OCI-LY1 (cell line): ENCODE results near the gene CATSPERB.

Experiments
- H2AFZ ChIP-seq: fragments of 200-600 bp; sonication (generic), shearing (Covaris generic); 2 replicates; pipeline ENCODE4 v1.6.0; 2014; ENCODE audit warnings: antibody characterized with exemption, mild to moderate bottlenecking, low read length
- H3F3A ChIP-seq: fragments of 200-600 bp; sonication (generic), shearing (Covaris generic); 2 replicates; pipeline ENCODE4 v1.6.0; 2014; ENCODE audit warnings: mild to moderate bottlenecking, antibody characterized with exemption, low read length, moderate library complexity; ENCODE audit not compliant: insufficient read depth
- H3K27ac ChIP-seq: fragments of 200-600 bp; sonication (generic); 2 replicates; pipeline ENCODE4 v1.5.1; 2014; ENCODE audit warnings: low read length, mixed run types, mild to moderate bottlenecking, low read depth; ENCODE audit not compliant: poor library complexity, severe bottlenecking
- H3K27me3 ChIP-seq: fragments of 200-600 bp; sonication (generic); 2 replicates; pipeline ENCODE4 v1.6.0; 2014; ENCODE audit warnings: antibody characterized with exemption, mild to moderate bottlenecking, low read length, moderate library complexity; ENCODE audit not compliant: insufficient read depth
- H3K36me3 ChIP-seq: fragments of 200-600 bp; sonication (generic); 2 replicates; pipeline ENCODE4 v1.6.1; 2014; ENCODE audit warnings: mild to moderate bottlenecking, antibody characterized with exemption, low read length, moderate library complexity, mixed read lengths; ENCODE audit not compliant: insufficient read depth
- H3K4me1 ChIP-seq: fragments of 200-600 bp; sonication (generic); 2 replicates; pipeline ENCODE4 v1.5.1; 2014; ENCODE audit warnings: mild to moderate bottlenecking, low read length, moderate library complexity; ENCODE audit not compliant: insufficient read depth, severe bottlenecking
- H3K4me2 ChIP-seq: fragments of 200-600 bp; sonication (generic), shearing (Covaris generic); 2 replicates; pipeline ENCODE4 v1.6.1; 2014; ENCODE audit warnings: low read length
- H3K4me3 ChIP-seq: fragments of 200-600 bp; sonication (generic); 2 replicates; pipeline ENCODE4 v1.5.1; 2014; ENCODE audit warnings: low read length, low read depth, mild to moderate bottlenecking, mixed read lengths; ENCODE audit not compliant: poor library complexity, severe bottlenecking
- H3K79me2 ChIP-seq: fragments of 200-600 bp; shearing (Covaris generic); 2 replicates; pipeline ENCODE4 v1.6.1; 2016; ENCODE audit warnings: mixed run types, low read length, mixed read lengths; ENCODE audit not compliant: insufficient read depth
- H3K9ac ChIP-seq: fragments of 200-600 bp; sonication (generic), shearing (Covaris generic); 2 replicates; pipeline ENCODE4 v1.6.1; 2014; ENCODE audit warnings: mild to moderate bottlenecking, low read length, mixed read lengths
- H3K9me2 ChIP-seq: fragments of 200-600 bp; sonication (generic), shearing (Covaris generic); 2 replicates; pipeline ENCODE4 v1.6.1; 2014; ENCODE audit warnings: low read depth, mild to moderate bottlenecking, low read length, mixed read lengths
- H3K9me3 ChIP-seq: fragments of 200-600 bp; shearing (Covaris generic); 2 replicates; pipeline ENCODE4 v1.6.1; 2014; ENCODE audit warnings: low read length, mixed read lengths
- H4K20me1 ChIP-seq: fragments of 200-600 bp; sonication (generic), shearing (Covaris generic); 2 replicates; pipeline ENCODE4 v1.6.0; 2016; ENCODE audit warnings: mild to moderate bottlenecking, low read length; ENCODE audit not compliant: insufficient read depth
- EZH2 ChIP-seq: fragments of 200-600 bp; sonication (generic), shearing (Covaris generic); IDR thresholded peaks from 2 replicates; pipeline ENCODE4 v1.8.0; 2017; ENCODE audit warnings: borderline replicate concordance, mixed run types, mild to moderate bottlenecking, antibody characterized with exemption, low read length, moderate library complexity, mixed read lengths
- TF ChIP-seq, protein P1 (sequence below): fragments of 200-600 bp; sonication (generic), shearing (Covaris generic); IDR thresholded peaks from 2 replicates; pipeline ENCODE4 v1.5.1; 2017; ENCODE audit warnings: mild to moderate bottlenecking, antibody characterized with exemption, low read length, moderate library complexity, mixed read lengths

The CATSPERB gene

GRCh38 chr14:91706996-91707395 lies 24.9 kb downstream of the CATSPERB start:
- peaks cover 9% of the 10 kb centered on the region for H3K9me3 ChIP-seq
- no peaks in the 10 kb centered on the region for H3F3A ChIP-seq
- H3K9me2 ChIP-seq, result no peaks in the 10 kb centered on the region
- no peak for TF ChIP-seq EZH2
- TF ChIP-seq, protein P1, sequence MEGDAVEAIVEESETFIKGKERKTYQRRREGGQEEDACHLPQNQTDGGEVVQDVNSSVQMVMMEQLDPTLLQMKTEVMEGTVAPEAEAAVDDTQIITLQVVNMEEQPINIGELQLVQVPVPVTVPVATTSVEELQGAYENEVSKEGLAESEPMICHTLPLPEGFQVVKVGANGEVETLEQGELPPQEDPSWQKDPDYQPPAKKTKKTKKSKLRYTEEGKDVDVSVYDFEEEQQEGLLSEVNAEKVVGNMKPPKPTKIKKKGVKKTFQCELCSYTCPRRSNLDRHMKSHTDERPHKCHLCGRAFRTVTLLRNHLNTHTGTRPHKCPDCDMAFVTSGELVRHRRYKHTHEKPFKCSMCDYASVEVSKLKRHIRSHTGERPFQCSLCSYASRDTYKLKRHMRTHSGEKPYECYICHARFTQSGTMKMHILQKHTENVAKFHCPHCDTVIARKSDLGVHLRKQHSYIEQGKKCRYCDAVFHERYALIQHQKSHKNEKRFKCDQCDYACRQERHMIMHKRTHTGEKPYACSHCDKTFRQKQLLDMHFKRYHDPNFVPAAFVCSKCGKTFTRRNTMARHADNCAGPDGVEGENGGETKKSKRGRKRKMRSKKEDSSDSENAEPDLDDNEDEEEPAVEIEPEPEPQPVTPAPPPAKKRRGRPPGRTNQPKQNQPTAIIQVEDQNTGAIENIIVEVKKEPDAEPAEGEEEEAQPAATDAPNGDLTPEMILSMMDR, result no peak
- H3K4me2 ChIP-seq, result no peak overlapping the region
- no peaks in the 10 kb centered on the region for H3K27me3 ChIP-seq
- no peak overlapping the region for H3K27ac ChIP-seq
- H3K36me3 ChIP-seq, result no peaks in the 10 kb centered on the region
- H3K4me3 ChIP-seq, result no peak overlapping the region
- no peak overlapping the region for H3K9ac ChIP-seq
- H2AFZ ChIP-seq, result no peak overlapping the region
- H3K79me2 ChIP-seq, result no peaks in the 10 kb centered on the region
- H3K4me1 ChIP-seq, result no peaks in the 10 kb centered on the region
- no peaks in the 10 kb centered on the region for H4K20me1 ChIP-seq

DNA sequence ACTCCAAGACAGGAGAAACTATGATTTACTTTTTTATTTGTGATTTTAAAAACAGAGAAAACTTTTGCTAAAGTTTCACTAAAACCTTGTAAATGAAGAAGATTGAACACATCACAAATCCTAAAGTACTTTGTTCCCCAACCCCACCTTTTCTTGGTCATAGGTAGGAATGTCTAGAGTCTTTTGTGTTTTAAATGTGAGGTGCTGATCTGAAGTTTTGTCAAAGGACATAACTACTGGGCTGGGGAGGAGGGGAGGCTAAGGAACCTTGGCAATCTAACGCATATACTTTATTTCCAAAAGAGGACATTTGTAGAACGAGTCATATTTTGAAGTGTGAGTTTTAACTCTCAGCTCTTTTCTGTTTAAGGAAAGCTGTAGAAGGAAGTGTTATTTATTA lies 37.2 kb downstream of the CATSPERB start:
- Histone ChIP-seq H3K9me3 (peaks cover 12% of the 10 kb centered on the region; the same call in 1 of the 2 replicates), H3K27me3 (no peaks in the 10 kb centered on the region), H3K36me3 (no peaks in the 10 kb centered on the region), H4K20me1 (no peaks in the 10 kb centered on the region), H3F3A (no peaks in the 10 kb centered on the region), H3K27ac (no peak overlapping the region), H3K9ac (no peak overlapping the region), H3K4me2 (no peak overlapping the region), H3K9me2 (no peaks in the 10 kb centered on the region), H3K4me3 (no peak overlapping the region), H3K4me1 (no peaks in the 10 kb centered on the region), H3K79me2 (no peaks in the 10 kb centered on the region), H2AFZ (no peak overlapping the region)
- no peak for TF ChIP-seq EZH2
- TF ChIP-seq, protein P1, result no peak

- TF ChIP-seq, protein P1, result no peak
- no peak for TF ChIP-seq EZH2
These were observed 38.5 kb downstream of the CATSPERB start for GRCh38 chr14:91693346-91693745.

More at GRCh38 chr14:91693346-91693745, 38.5 kb downstream of the CATSPERB start:
- Histone ChIP-seq H3K9ac (no peak overlapping the region), H3K27me3 (no peaks in the 10 kb centered on the region), H3K9me3 (peaks cover 12% of the 10 kb centered on the region; the same call in 1 of the 2 replicates), H3K4me1 (no peaks in the 10 kb centered on the region), H3K4me3 (no peak overlapping the region), H3K27ac (no peak overlapping the region), H3K9me2 (no peaks in the 10 kb centered on the region), H3K79me2 (no peaks in the 10 kb centered on the region), H4K20me1 (no peaks in the 10 kb centered on the region), H3K4me2 (no peak overlapping the region), H3K36me3 (no peaks in the 10 kb centered on the region), H2AFZ (no peak overlapping the region), H3F3A (no peaks in the 10 kb centered on the region)
